GM19395 (cell line): ENCODE measurements around the gene C14orf180.
"Not testable (repeated sequence)": the region's sequence is repeated elsewhere in the genome, so short reads cannot be mapped to it uniquely, and the experiment has no call there.

Source experiments
- ATAC-seq: cut with Tn5 transposase; IDR thresholded peaks from one replicate; pipeline ENCODE4 v1.9.1; 2021; ENCODE audit warnings: mild to moderate bottlenecking, moderate library complexity; ENCODE audit not compliant: unreplicated experiment

Gene C14orf180

GRCh38 chr14:104604458-104605449, 25.2 kb downstream of the C14orf180 start, which contains the start of gene TMEM179:
TSS of gene TMEM179 (minus strand) at chr14:104604772. CDS start at chr14:104604741, 31 bp downstream.
- no peak for ATAC-seq

DNA sequence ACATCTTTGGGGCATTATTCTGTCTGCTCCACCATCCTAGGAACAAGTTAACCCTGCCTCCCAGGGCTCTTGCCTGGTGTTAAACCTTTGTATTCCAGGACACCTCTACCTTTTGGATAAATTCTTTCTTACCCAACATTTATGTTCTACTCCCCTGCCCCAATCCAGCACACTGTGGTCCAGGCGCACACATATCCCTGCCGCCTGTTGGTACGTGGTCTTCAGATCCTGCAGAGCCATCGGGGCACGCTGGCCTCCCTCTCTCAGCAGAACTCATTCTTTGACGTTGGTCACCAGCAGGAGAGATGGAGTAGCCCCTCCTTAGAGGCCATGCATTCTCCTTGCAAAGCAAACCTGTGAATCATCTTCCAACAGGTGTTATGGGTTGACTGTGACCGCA, 30.1 kb downstream of the C14orf180 start:
- no peak for ATAC-seq

DNA sequence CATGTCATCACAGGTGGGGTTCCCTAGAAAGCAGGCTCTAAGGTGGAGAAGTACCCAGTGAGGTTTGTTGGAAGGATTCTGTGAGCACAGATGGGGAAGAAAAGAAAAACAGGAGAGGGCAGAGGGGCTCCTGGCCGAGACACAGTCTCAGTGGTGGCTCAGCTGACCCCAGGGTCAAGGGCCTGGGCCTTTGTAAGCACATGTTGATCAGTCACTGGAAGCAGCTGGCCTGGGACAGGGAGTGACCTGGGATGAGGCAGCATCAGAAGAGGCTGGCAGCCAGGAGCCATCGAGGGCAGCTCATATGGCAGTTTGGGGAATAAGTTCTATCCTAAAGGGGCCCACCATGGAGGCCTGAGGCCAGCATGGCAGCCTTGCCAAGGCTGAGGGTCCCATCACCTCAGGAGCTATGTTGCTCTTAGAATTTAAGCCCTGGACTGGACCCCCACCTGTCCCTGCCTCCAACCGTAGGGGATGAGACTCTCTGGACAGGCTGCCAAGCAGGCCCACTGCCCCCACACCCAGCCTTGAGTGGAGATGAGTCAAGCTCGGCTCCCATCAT, 31.3 kb downstream of the C14orf180 start:
- no peak for ATAC-seq

DNA sequence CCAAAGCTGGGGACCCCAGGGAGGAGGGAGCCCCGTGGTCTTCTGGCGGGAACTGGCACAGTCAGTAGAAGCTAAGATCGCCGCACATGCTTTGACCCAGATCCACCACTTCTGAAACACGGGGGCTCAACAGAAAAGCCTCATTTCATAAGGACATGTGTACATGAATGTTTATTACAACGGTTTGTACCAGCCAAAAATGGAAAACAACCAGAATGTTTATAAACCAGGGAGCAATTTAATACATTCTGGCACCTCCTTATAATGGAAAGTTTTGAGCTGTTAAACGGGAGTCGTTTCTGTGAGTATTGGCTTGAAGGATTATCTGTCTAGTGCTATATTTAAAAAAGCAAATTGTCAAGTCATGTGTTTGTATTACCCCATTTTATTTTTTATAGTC, 32.3 kb downstream of the C14orf180 start:
- no peak for ATAC-seq

GRCh38 chr14:104614126-104614812, 34.7 kb downstream of the C14orf180 start:
- ATAC-seq, result no peak

GRCh38 chr14:104624939-104625338, 45.4 kb downstream of the C14orf180 start:
- ATAC-seq, result no peak

GRCh38 chr14:104632781-104633180, 53.2 kb downstream of the C14orf180 start:
- ATAC-seq, result no peak

GRCh38 chr14:104633276-104634137, 53.9 kb downstream of the C14orf180 start:
- ATAC-seq, result no peak

DNA sequence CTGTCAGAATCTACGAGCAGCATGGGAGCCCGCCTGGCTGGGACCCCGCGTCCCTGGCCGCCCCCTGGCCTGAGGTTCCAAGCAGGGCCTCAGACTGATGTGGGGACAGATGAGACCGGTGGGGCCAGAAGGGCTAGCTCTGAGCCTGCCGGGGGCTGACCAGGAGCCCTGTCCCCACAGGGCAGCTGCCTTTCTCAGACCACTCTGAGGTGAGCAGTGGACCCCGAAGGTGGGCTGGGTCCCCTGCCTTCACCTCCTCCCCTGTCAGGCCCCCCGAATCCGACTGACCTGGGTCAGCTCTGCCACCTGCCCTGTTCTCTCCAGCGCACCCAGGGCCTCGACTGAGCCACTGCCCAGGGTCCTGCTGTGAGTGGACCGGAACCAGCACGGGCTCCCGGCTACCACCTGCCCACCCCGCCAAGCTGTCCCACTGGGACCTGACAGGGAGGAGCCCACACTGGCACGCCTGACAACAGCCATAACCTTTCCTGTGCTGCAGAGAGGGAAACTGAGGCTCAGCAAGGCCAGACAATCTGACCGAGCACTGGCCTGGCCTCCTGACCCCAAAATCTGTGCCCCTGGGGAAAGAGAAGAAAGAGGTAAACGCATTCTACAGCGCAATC, 54.7 kb downstream of the C14orf180 start:
- no peak for ATAC-seq

DNA sequence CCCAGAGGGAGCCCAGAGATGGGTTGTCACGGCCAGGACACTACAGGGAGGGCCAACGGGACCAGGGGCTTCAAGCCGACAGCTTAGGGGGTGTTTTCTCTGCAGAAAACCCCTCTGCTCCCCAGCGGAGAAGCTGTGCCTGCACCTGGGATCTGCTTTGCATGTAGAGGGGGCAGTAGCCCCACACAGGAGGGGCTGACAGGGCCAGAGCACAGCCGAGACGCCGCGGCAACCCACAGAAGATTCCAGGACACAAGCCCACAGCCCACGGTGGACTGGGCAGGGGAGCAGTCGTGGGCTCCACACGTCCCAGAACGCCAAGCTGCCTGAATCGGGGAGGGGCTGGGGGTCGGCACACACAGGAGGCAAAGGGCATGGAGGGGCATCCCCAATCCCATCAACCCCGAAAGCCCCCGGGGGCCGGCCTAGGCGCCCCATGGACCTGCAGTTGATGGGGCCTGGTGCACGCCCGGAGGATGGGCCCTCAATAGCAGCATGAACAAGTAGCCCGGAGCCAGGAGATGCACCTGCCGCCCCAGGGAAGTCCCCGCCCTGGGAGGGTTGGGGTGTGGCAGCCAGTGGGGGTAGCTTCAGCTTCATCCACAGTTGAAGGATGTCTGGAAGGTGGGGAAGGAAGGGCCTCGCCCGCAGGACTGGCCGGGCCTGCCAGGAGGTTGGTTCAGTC, 55.5 kb downstream of the C14orf180 start:
- no peak for ATAC-seq

DNA sequence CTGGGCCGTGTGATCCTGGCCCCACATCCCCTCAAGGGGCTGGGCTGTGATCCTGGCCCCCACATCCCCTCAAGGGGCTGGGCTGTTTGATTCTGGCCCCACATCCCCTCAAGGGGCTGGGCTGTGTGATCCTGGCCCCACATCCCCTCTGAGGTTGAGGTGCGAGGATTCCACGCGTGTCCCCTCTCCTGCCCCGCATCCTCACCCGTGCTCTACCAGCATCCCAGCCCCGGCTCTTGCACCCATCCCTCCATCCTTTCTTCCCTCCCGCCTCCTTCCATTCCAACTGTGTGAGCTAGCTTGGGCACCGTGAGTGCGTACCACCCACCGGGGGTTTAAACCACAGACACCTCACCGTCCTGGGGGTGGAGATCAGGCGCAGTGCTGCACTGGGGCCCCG, 56.2 kb downstream of the C14orf180 start:
- no peak for ATAC-seq

GRCh38 chr14:104636131-104636530, 56.6 kb downstream of the C14orf180 start:
- no peak for ATAC-seq

DNA sequence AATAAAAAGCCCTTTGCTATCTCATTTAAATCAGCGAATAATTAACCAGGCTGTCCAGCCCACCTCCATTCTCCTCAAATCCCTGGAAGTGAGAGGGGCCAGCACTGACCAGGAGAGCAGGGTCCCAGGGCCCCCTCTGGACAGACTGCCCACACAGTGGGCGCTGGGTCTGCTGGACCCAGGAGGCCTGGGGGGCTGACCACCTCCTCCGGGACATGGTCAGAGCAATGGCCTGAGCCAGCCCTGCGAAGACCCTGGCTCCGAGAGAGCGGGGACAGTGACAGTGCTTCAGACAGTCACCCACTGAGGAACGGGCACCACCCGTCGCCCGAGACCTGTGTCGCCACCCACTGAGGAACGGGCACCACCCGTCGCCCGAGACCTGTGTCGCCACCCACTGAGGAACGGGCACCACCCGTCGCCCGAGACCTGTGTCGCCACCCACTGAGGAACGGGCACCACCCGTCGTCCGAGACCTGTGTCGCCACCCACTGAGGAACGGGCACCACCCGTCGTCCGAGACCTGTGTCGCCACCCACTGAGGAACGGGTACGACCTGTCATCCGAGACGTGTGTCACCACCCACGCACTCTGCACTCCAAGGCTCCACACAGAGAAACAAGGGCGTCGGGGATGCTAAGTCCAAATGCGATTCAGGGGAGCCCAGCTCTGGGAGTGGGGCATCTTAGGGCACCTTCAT, 57.4 kb downstream of the C14orf180 start:
- not testable (repeated sequence) for ATAC-seq

DNA sequence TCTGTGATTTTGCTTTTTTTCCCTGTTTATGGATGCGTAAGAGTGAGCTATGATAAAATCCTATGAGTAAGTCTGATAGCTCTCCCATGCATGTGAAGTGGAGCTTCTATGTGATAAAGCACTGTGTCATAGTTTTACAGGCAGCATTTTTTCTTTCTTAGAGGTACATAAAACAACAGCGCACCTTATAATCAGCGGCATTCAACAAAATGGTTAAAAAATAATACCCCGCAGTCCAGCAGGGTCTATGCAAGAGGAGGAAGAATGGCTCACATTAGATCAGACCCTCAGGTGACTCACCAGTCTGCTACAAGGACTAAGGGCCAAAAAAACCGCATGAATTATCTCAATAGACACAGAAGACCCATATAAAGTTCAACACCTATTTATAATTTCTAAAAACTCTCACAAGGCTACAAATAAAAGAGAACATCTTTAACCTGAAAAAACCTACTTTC, 58.0 kb downstream of the C14orf180 start:
- no peak for ATAC-seq

DNA sequence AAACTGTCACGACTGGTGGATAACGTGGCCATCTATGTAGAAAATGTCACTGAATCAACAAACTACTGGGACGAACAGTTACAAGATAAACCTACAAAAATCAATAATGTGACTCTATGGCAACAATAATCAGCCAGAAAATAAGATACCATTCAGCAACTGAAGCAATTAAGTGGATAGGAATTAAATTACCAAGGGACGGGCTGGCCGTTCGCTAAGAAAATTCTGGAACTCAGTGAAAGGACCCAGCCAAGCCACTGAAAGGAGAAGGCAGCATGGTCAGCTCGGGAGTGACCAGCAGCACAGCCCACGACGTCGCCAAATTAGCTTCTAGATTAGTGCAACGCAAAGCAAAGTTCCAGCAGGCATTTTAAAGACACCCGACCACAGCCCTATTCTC, 58.6 kb downstream of the C14orf180 start:
- ATAC-seq, result no peak

GRCh38 chr14:104638927-104639450, 59.4 kb downstream of the C14orf180 start:
- no peak for ATAC-seq

DNA sequence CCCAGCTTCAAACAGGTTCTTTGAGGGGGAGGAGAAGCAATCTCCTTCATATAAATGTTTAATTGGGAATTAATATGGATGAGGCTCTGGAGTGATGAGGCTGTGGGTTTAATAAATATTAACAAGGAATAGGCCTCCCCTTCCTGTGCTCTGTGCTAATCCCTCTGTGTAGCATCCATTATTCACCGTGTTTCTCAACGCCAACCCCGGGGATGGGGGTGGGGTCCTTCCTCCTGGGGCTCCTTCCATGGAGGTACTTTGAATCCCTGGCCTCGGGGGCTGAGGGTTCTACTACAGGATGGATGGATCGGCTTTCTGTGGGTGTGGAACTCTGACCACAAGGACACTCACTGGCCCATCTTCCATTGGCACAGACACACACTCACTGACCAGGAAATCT, 59.9 kb downstream of the C14orf180 start:
- no peak for ATAC-seq
